Retinal pigment epithelial cell (primary cell): Measurements from ENCODE around the gene ARSJ.

ENCODE experiments used
- DNase-seq: peaks from one replicate; pipeline ENCODE4 v3.0.0-alpha.2; 2010; ENCODE audit warnings: low read depth
- H3K4me3 ChIP-seq: 2 replicates; pipeline ENCODE4 v1.5.1; 2011; ENCODE audit warnings: mild to moderate bottlenecking, low read length, control low read depth, moderate library complexity
- CTCF ChIP-seq: conservative IDR thresholded peaks from 2 replicates; pipeline ENCODE4 v1.5.1; 2011; ENCODE audit warnings: low read depth, low read length, control low read depth, inconsistent platforms

The ARSJ gene

DNA sequence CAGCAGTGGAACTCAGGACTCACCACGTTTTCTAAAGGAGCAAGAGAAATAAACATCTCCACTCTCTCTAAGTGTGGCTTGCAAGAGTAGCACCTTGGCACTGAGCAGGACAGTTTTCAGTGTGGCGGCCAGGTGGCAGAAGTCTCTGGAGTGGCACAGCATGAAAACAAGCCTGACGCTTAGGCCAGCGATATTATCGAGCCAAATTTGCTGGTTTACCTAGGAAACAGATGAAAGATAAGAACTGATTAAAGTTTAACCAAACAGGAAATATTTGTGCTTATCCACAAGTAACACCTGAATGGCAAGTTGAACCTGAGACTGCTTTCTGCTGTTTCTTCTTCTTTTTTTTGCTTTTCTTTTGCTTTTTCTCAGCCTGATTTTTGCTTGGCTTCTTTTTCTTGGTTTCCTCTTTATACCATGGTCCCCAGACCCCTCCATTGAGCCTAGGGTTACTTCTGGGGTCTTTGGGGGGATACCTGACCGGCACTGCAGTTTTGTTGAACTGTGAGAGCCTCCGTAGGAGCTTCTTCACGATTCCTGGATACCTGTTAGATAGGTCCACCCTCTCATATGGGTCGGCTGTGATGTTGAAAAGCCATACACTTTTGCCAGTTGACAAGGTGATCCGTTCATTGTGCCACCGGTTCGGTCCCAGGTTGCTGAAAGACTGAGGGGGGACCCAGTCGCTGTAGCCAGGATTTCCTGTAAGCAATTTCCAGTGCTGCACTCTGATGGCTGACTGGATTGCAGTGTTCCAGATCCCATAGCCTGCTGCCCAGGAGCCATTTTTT, 77.3 kb downstream of the ARSJ start:
- no peak for TF ChIP-seq CTCF
- no peak for DNase-seq
- no peak overlapping the region for H3K4me3 ChIP-seq

- TF ChIP-seq CTCF, result no peak
- DNase-seq, result no peak
- H3K4me3 ChIP-seq, result no peak overlapping the region
These were observed 80.0 kb downstream of the ARSJ start for GRCh38 chr4:113899271-113900070.

GRCh38 chr4:113893546-113893945, 85.9 kb downstream of the ARSJ start:
- no peak for DNase-seq

DNA sequence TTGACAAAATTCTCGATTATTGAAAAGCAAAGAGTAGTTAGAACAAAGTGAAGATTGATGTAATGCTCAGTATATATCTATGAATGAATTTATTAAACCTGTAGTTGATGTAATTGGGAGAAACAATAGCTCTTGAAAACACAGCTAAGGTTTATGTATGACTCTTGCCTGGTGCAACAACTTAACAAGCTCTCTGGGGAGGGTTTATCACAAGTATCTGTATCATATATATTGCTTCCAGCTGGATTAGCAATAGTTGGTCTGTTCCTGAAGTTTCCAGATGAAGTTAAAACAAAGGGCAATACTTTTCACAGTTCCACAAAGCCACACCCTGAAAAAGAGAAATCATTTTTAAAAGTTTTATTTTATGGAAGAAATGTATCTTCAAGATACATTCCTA, 91.4 kb downstream of the ARSJ start:
- TF ChIP-seq CTCF, result no peak
- no peak overlapping the region for H3K4me3 ChIP-seq
- no peak for DNase-seq

More at GRCh38 chr4:113893546-113893945, 85.9 kb downstream of the ARSJ start:
- peak; percentile 54 for TF ChIP-seq CTCF
- H3K4me3 ChIP-seq, result no peak overlapping the region

GRCh38 chr4:113885291-113885690, 94.2 kb downstream of the ARSJ start:
- no peak for DNase-seq
- H3K4me3 ChIP-seq, result no peak overlapping the region
- no peak for TF ChIP-seq CTCF

DNA sequence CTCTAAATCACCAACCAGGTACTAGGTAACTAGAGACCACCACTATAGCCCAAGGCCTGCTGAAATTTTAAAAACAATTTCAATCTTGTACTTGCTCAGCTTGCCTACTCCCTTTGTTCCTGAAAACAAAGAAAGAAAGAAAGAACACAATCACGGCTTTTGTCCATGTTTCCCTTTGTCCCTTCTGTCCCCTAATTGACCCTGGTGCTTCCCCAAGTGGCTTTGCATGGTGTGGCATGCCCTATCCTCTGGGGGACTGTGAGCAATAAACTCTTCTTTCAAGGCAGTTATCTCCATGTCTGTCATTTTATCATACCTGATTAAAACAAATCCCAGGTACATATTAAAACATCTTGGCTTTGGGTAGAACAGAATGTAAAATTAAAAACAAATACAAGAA, 94.8 kb downstream of the ARSJ start:
- no peak for TF ChIP-seq CTCF
- H3K4me3 ChIP-seq, result no peak overlapping the region
- DNase-seq, result no peak
